Osteoblast (primary cell): ENCODE data around the gene FSHR. TPM values are rescaled to one million over a fixed set of nuclear protein-coding genes. Genes with fewer than 3 reads are reported as not detected.

Experiments
- DNase-seq: peaks from one replicate; pipeline ENCODE4 v3.0.0; 2011; ENCODE audit warnings: low spot score, mixed read lengths; ENCODE audit not compliant: insufficient read length; ENCODE audit errors: missing footprints
- H2AFZ ChIP-seq: 2 replicates; pipeline ENCODE4 v1.6.0; 2011; ENCODE audit warnings: mild to moderate bottlenecking, low read length
- H3K27ac ChIP-seq: 2 replicates; pipeline ENCODE4 v1.5.1; 2011; ENCODE audit warnings: mild to moderate bottlenecking, low read depth, low read length, moderate library complexity
- H3K27me3 ChIP-seq: 2 replicates; pipeline ENCODE4 v1.6.0; 2012; ENCODE audit warnings: mild to moderate bottlenecking, control low read depth, inconsistent platforms, low read length, moderate library complexity; ENCODE audit not compliant: insufficient read depth
- H3K36me3 ChIP-seq: 2 replicates; pipeline ENCODE4 v1.5.1; 2011; ENCODE audit warnings: mild to moderate bottlenecking, low read length, control low read depth, moderate library complexity; ENCODE audit not compliant: insufficient read depth
- H3K4me1 ChIP-seq: 2 replicates; pipeline ENCODE4 v1.5.1; 2011; ENCODE audit warnings: mild to moderate bottlenecking, low read length, control low read depth, moderate library complexity; ENCODE audit not compliant: insufficient read depth
- H3K4me2 ChIP-seq: 2 replicates; pipeline ENCODE4 v1.6.0; 2011; ENCODE audit warnings: mild to moderate bottlenecking, low read length; ENCODE audit not compliant: insufficient read depth
- H3K4me3 ChIP-seq: fragments of 200-600 bp; sonication (generic); 3 replicates; pipeline ENCODE4 v1.5.1; 2012; ENCODE audit warnings: mild to moderate bottlenecking, low read length, inconsistent platforms; ENCODE audit not compliant: insufficient read depth
- H3K79me2 ChIP-seq: 2 replicates; pipeline ENCODE4 v1.6.0; 2012; ENCODE audit warnings: mild to moderate bottlenecking, low read length, control low read depth, inconsistent platforms; ENCODE audit not compliant: insufficient read depth
- H3K9me3 ChIP-seq: 2 replicates; pipeline ENCODE4 v1.5.1; 2011; ENCODE audit warnings: low read depth, low read length, control low read depth
- H4K20me1 ChIP-seq: 2 replicates; pipeline ENCODE4 v1.6.0; 2012; ENCODE audit warnings: mild to moderate bottlenecking, low read length, control low read depth; ENCODE audit not compliant: insufficient read depth
- CTCF ChIP-seq: IDR thresholded peaks from 2 replicates; pipeline ENCODE4 v1.5.1; 2011; ENCODE audit warnings: mild to moderate bottlenecking, low read depth, low read length, moderate library complexity; ENCODE audit errors: extremely low read depth
- total RNA-seq: library from RNA; depleted of rRNA; stranded (reverse); fragments of >200 nt; gene quantifications from 2 replicates; pipeline ENCODE4 v1.2.3, GENCODE V29; 2012

The FSHR gene
- total RNA-seq, 1 donor, result 0.36 TPM

- no peak overlapping the region for H2AFZ ChIP-seq
- no peaks in the 10 kb centered on the region for H3K36me3 ChIP-seq
- no peak overlapping the region for H3K27ac ChIP-seq
- H3K4me3 ChIP-seq, result no peak overlapping the region
- no peaks in the 10 kb centered on the region for H3K27me3 ChIP-seq
- no peaks in the 10 kb centered on the region for H3K4me1 ChIP-seq
- no peaks in the 10 kb centered on the region for H4K20me1 ChIP-seq
- H3K9me3 ChIP-seq, result no peaks in the 10 kb centered on the region
- H3K79me2 ChIP-seq, result no peaks in the 10 kb centered on the region
- no peak for DNase-seq
- H3K4me2 ChIP-seq, result no peak overlapping the region
- no peak for TF ChIP-seq CTCF
Observed at GRCh38 chr2:48968011-48968410, 186.3 kb downstream of the FSHR start.

- Histone ChIP-seq H3K4me2 (no peak overlapping the region), H3K79me2 (no peaks in the 10 kb centered on the region), H3K4me3 (no peak overlapping the region), H3K27ac (no peak overlapping the region), H4K20me1 (no peaks in the 10 kb centered on the region), H3K36me3 (no peaks in the 10 kb centered on the region), H3K27me3 (no peaks in the 10 kb centered on the region), H3K4me1 (no peaks in the 10 kb centered on the region), H2AFZ (no peak overlapping the region), H3K9me3 (no peaks in the 10 kb centered on the region)
- no peak for DNase-seq
- no peak for TF ChIP-seq CTCF
Observed at GRCh38 chr2:48965204-48965603, 189.1 kb downstream of the FSHR start.

- Histone ChIP-seq H3K9me3 (no peaks in the 10 kb centered on the region), H3K36me3 (no peaks in the 10 kb centered on the region), H3K4me3 (no peak overlapping the region), H2AFZ (no peak overlapping the region), H3K4me1 (no peaks in the 10 kb centered on the region), H3K27me3 (no peaks in the 10 kb centered on the region), H3K79me2 (no peaks in the 10 kb centered on the region), H3K27ac (no peak overlapping the region), H3K4me2 (no peak overlapping the region), H4K20me1 (no peaks in the 10 kb centered on the region)
- TF ChIP-seq CTCF, result no peak
- DNase-seq, result no peak
Observed at GRCh38 chr2:48961009-48961408, 193.3 kb downstream of the FSHR start.

GRCh38 chr2:48954935-48955334 lies 199.4 kb downstream of the FSHR start:
- Histone ChIP-seq H3K79me2 (no peaks in the 10 kb centered on the region), H3K27me3 (no peaks in the 10 kb centered on the region), H3K4me1 (no peaks in the 10 kb centered on the region), H3K9me3 (no peaks in the 10 kb centered on the region), H3K4me3 (no peak overlapping the region), H4K20me1 (no peaks in the 10 kb centered on the region), H3K27ac (no peak overlapping the region), H2AFZ (no peak overlapping the region), H3K4me2 (no peak overlapping the region), H3K36me3 (no peaks in the 10 kb centered on the region)
- DNase-seq, result no peak
- TF ChIP-seq CTCF, result no peak
